GM10248 (cell line): Measurements from ENCODE around the gene RAD51B.
A peak's percentile ranks its signal among the peaks of the same experiment; 100 is the strongest.

Experiments used
- CTCF ChIA-PET: fragments of 300-600 bp; sonication (Branson Sonifier 250); formaldehyde crosslinking; extraction: SDS; loops from one replicate; lab custom pipeline; 2021; ENCODE audit warnings: antibody characterized with exemption; lab: Yijun Ruan, JAX
- POLR2A ChIA-PET: fragments of 350-650 bp; sonication (Branson Sonifier 250); formaldehyde crosslinking; extraction: SDS; loops from one replicate; lab custom pipeline; 2020; ENCODE audit warnings: antibody characterized with exemption; lab: Yijun Ruan, JAX
- DNase-seq: peaks from one replicate; pipeline ENCODE4 v3.0.0; 2012; ENCODE audit errors: extremely low spot score
- TF ChIP-seq, protein P1 (sequence below): IDR thresholded peaks from 2 replicates; pipeline ENCODE4 v1.5.1; 2012; ENCODE audit warnings: mild to moderate bottlenecking, low read depth; ENCODE audit errors: extremely low read depth, missing control alignments, control extremely low read depth

RAD51B gene

DNA sequence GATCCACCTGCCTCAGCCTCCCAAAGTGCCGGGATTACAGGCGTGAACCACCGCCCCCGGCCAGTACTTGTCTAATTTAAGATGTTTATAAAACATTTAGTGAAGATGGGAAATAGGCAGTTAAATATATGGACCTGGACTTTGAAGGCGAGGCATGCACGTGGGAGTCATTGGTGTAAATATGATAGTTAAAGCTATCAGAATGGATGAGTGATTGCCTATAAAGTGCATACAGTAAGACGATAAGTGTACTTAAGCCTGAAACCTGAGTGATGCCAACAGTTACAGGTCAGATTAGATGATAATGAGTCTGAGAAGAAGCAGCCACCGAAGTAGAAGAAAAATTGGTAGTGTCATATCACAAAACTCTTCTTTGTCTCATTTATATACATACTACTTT is 11.5 kb downstream of the RAD51B start:
- CTCF ChIA-PET, result no interaction called here
- TF ChIP-seq, protein P1, sequence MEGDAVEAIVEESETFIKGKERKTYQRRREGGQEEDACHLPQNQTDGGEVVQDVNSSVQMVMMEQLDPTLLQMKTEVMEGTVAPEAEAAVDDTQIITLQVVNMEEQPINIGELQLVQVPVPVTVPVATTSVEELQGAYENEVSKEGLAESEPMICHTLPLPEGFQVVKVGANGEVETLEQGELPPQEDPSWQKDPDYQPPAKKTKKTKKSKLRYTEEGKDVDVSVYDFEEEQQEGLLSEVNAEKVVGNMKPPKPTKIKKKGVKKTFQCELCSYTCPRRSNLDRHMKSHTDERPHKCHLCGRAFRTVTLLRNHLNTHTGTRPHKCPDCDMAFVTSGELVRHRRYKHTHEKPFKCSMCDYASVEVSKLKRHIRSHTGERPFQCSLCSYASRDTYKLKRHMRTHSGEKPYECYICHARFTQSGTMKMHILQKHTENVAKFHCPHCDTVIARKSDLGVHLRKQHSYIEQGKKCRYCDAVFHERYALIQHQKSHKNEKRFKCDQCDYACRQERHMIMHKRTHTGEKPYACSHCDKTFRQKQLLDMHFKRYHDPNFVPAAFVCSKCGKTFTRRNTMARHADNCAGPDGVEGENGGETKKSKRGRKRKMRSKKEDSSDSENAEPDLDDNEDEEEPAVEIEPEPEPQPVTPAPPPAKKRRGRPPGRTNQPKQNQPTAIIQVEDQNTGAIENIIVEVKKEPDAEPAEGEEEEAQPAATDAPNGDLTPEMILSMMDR, result no peak
- POLR2A ChIA-PET, result no interaction called here
- no peak for DNase-seq

DNA sequence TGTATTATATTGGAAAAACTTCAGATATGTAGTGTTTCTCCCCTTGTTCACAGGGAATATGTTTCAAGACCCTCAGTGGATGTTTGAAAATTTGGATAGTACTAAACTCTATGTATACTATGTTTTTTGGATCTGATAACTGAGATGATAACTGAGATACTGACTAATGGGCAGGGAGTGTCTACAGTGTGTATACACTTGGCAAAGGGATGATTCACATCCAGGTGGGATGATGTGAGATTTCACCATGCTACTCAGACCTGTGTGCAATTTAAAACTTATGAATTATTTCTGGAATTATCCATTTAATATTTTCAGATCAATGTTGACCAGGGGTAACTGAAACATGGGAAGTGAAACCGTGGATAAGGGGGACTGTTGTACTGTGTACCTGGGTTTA is 13.8 kb downstream of the RAD51B start:
- ChIA-PET POLR2A (no interaction called here), CTCF (interaction anchor here (0.6 kb wide), 1 partner anchor 242 kb away, joined by 3 read pairs; no protein-coding TSS in a partner anchor)
- TF ChIP-seq, protein P1, result no peak
- no peak for DNase-seq

DNA sequence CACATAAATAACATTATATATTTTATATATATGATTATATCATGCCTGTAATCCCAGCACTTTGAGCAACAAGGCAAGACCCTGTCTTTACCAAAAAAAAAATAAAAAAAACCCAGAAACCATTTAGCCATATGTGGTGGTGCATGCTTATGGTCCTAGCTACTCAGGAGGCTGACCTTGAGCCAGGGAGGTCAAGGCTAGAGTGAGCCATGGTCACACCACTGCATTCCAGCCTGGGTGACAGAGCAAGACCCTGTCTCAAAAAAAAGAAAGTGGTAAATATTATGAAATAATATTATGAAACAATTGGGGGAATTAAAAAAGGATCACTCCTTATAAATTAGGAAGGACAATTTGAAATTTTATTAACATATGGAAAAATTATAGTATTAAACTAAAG is 16.0 kb downstream of the RAD51B start:
- ChIA-PET CTCF (interaction anchor here (0.8 to 1.2 kb wide), 3 partner anchors 10 to 1008 kb away, joined by 3 to 5 read pairs (median 4); no protein-coding TSS in a partner anchor), POLR2A (no interaction called here)
- no peak for DNase-seq
- TF ChIP-seq, protein P1, result no peak

DNA sequence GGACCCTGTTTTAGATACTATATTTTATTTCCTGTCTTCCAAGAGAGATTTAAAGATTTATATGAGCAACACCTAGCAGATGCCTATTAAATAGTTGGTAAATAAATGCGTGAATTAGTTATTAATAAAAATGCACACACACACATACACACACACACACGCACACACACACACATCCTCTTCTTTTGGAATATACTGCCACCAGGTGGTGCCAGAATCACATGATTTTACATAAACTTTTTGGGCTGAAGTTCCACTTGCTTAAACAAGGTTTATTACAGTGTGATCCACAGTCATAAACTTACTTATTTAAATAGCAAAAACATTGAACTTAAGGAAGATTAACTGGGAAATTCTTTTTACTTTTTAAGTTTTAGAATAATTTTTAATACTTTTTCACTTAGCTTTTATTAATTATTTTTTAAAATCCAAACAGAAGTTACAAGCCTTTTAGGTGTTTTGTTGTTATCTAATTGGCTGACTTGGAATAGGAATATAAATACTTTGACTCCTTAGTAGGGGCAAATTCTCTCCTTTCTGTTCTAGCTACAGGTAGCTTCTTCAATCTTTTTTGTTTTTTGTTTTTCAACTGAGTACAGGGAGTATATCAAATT is 17.5 kb downstream of the RAD51B start:
- TF ChIP-seq, protein P1, result peak; percentile 67
- ChIA-PET POLR2A (no interaction called here), CTCF (interaction anchor here (0.6 to 2.1 kb wide), 18 partner anchors 9 to 1007 kb away, joined by 3 to 10 read pairs (median 4); no protein-coding TSS in a partner anchor)
- no peak for DNase-seq

- CTCF ChIA-PET, result interaction anchor here (1.1 kb wide), 1 partner anchor 9 kb away, joined by 3 read pairs; no protein-coding TSS in a partner anchor
- DNase-seq, result no peak
- TF ChIP-seq, protein P1, result no peak
- POLR2A ChIA-PET, result no interaction called here
Measured at GRCh38 chr14:67846029-67846610, 26.5 kb downstream of the RAD51B start.

DNA sequence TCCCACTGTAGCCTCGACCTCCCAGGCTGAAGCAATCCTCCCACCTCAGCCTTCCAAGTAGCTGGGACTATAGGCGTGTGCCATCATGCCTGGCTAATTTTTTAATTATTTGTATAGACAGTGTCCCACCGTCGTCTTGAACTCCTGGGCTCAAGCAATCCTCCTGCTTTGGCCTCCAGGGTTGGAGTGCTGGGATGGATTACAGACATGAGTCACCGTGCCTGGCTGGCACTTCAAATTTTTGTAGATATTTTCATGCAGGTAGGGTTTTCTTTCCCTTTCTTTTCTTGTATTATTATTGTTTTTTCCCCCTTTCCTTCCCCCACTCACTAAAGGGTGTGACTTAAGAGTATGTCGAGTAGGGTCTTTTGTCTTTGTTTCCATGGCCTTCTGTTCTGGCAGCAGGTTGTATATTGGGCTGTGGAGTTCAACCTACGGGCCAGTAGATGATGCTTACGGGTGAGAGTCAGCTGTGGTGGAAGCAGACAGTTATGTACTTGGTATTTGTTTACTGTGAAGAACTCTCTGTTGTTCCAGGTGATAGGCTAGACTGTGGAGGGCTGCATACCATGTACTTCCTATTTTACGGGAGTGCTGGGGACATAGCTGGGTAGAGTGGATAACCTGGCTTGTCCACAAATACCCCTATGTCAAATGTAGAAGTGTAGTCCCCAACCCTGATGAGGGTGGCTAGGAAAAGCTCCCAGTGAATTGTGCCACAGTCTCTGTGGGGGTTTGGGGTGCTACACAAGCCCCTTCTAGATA is 30.7 kb downstream of the RAD51B start:
- no peak for DNase-seq
- TF ChIP-seq, protein P1, result no peak
- POLR2A ChIA-PET, result no interaction called here
- CTCF ChIA-PET, result interaction anchor here (0.8 to 4.3 kb wide), 3 partner anchors 13 to 33 kb away, joined by 3 to 10 read pairs (median 5); no protein-coding TSS in a partner anchor
